Tibial artery (tissue), 4 donors: ENCODE measurements around the gene EID2B.

ENCODE experiments used
- DNase-seq, 2 donors: peaks; one replicate each; pipeline ENCODE4 v3.0.0-alpha.2; 2019
- H3K27ac ChIP-seq, 2 donors: fragments of 200-600 bp; sonication (generic) in 1 of 2; 1 replicate in 1 of 2; 2 replicates in 1 of 2; pipeline ENCODE4 v1.5.1; 2018 to 2019; ENCODE audit warnings: mild to moderate bottlenecking in 1 of 2
- H3K27me3 ChIP-seq, 2 donors: fragments of 200-600 bp; sonication (generic) in 1 of 2; one replicate each; pipeline versions ENCODE4 v1.5.1 to v1.6.0; 2016 to 2019
- H3K36me3 ChIP-seq, 3 donors: fragments of 200-600 bp; sonication (generic) in 2 of 3; one replicate each; pipeline ENCODE4 v1.5.1; 2016 to 2019; ENCODE audit warnings: mild to moderate bottlenecking in 2 of 3
- H3K4me1 ChIP-seq, 4 donors: fragments of 200-600 bp; sonication (generic) in 2 of 4; 1 replicate in 3 of 4; 2 replicates in 1 of 4; pipeline ENCODE4 v1.5.1; 2016 to 2019
- H3K4me3 ChIP-seq, 2 donors: fragments of 200-600 bp; sonication (generic) in 1 of 2; 1 replicate in 1 of 2; 2 replicates in 1 of 2; pipeline ENCODE4 v1.5.1; 2018 to 2019; ENCODE audit warnings: mild to moderate bottlenecking in 2 of 2
- H3K9me3 ChIP-seq, 3 donors: fragments of 200-600 bp; sonication (generic) in 1 of 3; one replicate each; pipeline ENCODE4 v1.5.1; 2016 to 2019
- CTCF ChIP-seq, 2 experiments: fragments of 200-600 bp in 1 of 2; fragments of 450-650 bp in 1 of 2; IDR thresholded peaks; one replicate each; pipeline ENCODE4 v1.5.1; 2017 to 2019; ENCODE audit warnings: antibody characterized with exemption in 2 of 2, mild to moderate bottlenecking in 1 of 2, moderate library complexity in 1 of 2
- intact Hi-C: fragments of 100-400 bp; cut with DNase I; formaldehyde crosslinking; loops from one replicate; pipeline ENCODE4 v1.15.0; 2023; ENCODE audit warnings: low total_unique reads

Gene EID2B

DNA sequence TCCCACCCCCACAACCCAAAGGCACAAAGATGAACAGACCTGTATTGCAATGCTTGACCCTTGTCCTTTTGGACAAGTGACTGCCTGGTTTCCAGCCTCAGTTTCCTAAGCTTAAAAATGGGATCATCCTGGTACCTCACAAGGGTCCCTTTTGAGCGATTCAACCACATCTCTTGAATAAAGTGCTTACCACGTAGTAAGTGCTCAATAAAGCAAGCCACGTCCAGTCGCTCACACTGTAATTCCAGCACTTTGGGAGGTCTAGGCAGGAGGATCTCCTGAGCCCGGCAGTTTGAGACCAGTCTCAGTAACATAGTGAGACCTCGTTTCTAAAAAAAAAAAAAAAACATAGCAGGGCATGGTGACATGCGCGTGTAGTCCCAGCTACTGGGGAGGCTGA is 32.7 kb downstream of the EID2B start:
- H3K4me3 ChIP-seq = no peak overlapping the region
- peaks cover 0 to 83% of the 10 kb centered on the region in 2 donors for H3K27me3 ChIP-seq
- no peaks in the 10 kb centered on the region for H3K36me3 ChIP-seq
- H3K27ac ChIP-seq = no peak overlapping the region
- intact Hi-C loops = no loop called here
- peaks cover 0 to 25% (median 17%) of the 10 kb centered on the region in 4 donors for H3K4me1 ChIP-seq
- TF ChIP-seq CTCF (IDR thresholded peaks at IDR 0.05) = no peak
- no peaks in the 10 kb centered on the region for H3K9me3 ChIP-seq
- no peak for DNase-seq

GRCh38 chr19:39498798-39499642 is 33.6 kb downstream of the EID2B start, which contains the start of gene DLL3:
TSS of gene DLL3 (plus strand) at chr19:39498947. CDS start at chr19:39498975, 28 bp downstream.
- Histone ChIP-seq H3K9me3 (no peaks in the 10 kb centered on the region), H3K36me3 (no peaks in the 10 kb centered on the region), H3K27me3 (peaks cover 0 to 74% of the 10 kb centered on the region in 2 donors), H3K4me1 (peaks cover 0 to 25% (median 17%) of the 10 kb centered on the region in 4 donors), H3K27ac (no peak within 1 kb of the TSS), H3K4me3 (no peak within 1 kb of the TSS)
- intact Hi-C loops = no loop called here
- no peak for TF ChIP-seq CTCF (IDR thresholded peaks at IDR 0.05)
- no peak for DNase-seq

GRCh38 chr19:39497996-39498797 is 34.5 kb downstream of the EID2B start:
- peaks cover 0 to 25% (median 17%) of the 10 kb centered on the region in 4 donors for H3K4me1 ChIP-seq
- H3K27ac ChIP-seq = no peak overlapping the region
- H3K9me3 ChIP-seq = no peaks in the 10 kb centered on the region
- DNase-seq = no peak
- TF ChIP-seq CTCF (IDR thresholded peaks at IDR 0.05) = no peak
- intact Hi-C loops = no loop called here
- no peak overlapping the region for H3K4me3 ChIP-seq
- no peaks in the 10 kb centered on the region for H3K36me3 ChIP-seq
- peaks cover 0 to 66% of the 10 kb centered on the region in 2 donors for H3K27me3 ChIP-seq

DNA sequence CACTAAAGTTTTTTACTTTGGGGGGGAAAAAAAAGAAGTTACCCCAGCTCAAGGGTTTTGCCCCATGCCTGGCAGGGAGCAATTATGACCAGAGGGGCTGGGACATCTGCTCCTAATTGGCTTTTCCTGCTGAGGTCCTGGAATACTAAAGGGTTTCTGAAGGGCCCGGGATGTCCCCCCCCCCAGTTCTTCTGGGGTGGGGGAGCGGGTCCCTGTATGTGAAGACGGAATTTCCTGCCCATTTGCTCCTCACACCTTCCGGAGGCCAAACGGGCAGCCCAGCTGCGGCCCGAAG is 35.0 kb downstream of the EID2B start:
- no peak for DNase-seq
- intact Hi-C loops = no loop called here
- Histone ChIP-seq H3K27me3 (peaks cover 0 to 60% of the 10 kb centered on the region in 2 donors), H3K4me1 (peaks cover 0 to 20% (median 17%) of the 10 kb centered on the region in 4 donors), H3K27ac (no peak overlapping the region), H3K9me3 (no peaks in the 10 kb centered on the region), H3K36me3 (no peaks in the 10 kb centered on the region), H3K4me3 (no peak overlapping the region)
- TF ChIP-seq CTCF (IDR thresholded peaks at IDR 0.05) = no peak

- intact Hi-C loops = no loop called here
- Histone ChIP-seq H3K27ac (no peak overlapping the region), H3K9me3 (no peaks in the 10 kb centered on the region), H3K4me1 (peaks cover 0 to 18% (median 17%) of the 10 kb centered on the region in 4 donors), H3K4me3 (no peak overlapping the region), H3K27me3 (peaks cover 0 to 51% of the 10 kb centered on the region in 2 donors), H3K36me3 (peaks cover under 1 to 13% (median 5%) of the 10 kb centered on the region in 3 donors)
- TF ChIP-seq CTCF (IDR thresholded peaks at IDR 0.05) = no peak
- DNase-seq = no peak
Observed at GRCh38 chr19:39496063-39496462, 36.6 kb downstream of the EID2B start.
